SK-N-DZ (cell line): ENCODE data around the gene ATP6V0B.

Source experiments
- DNase-seq: peaks from one replicate; pipeline ENCODE4 v3.0.0-alpha.2; 2015; ENCODE audit warnings: low spot score

Gene ATP6V0B

DNA sequence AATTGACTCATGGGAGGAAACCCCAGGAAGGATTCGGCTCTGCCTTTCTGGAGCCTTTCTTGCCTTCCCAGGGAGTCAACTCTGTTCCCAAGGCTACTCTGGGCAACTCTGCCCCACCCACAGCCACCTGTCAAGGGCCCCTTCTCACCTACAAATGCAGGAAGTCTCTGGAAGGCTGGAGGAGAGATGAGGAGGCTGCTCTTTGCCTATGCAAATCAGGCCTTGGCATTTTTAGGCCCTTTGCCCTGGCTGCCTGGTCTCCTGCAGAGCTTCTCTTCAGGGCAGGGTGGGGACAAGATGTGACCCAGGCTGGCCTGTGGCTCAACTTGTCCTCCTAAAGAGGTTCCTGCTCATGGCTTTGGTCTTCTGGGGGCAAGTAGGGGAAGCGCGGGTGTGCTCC is 51.1 kb downstream of the ATP6V0B start:
- DNase-seq: no peak

DNA sequence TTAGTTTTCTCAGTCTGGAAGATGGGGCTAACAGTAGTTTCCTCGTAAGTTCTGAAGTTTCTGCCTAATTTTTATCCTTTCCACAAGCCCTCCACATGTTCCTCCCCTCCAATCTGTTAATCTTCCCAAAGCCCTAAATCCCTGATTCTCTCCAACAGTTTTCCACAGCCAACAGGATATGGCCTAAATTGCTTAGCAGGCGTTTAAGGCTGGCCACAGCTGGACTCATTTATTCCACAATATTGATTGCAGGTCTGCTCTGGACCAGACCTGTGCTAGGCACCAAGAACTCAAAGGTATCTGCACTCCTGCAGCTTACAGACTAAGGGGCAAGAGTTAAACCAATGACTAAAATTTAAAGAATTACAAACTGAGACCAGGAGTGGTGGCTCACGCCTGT is 52.6 kb downstream of the ATP6V0B start:
- DNase-seq: no peak
